Measurements from ENCODE around the gene TEX28. TPM values are rescaled to one million over a fixed set of nuclear protein-coding genes. Genes with fewer than 3 reads are reported as not detected.
A peak's percentile ranks its signal among the peaks of the same experiment; 100 is the strongest.
"Not testable (repeated sequence)": the region's sequence is repeated elsewhere in the genome, so short reads cannot be mapped to it uniquely, and the experiment has no call there.

TEX28 gene
- total RNA-seq: not detected

GRCh38 chrX:154294791-154295574, at the start of gene TEX28:
TEX28 (minus strand) TSS chrX:154295124; CDS start chrX:154292117, 3,007 bp downstream.
- DNase-seq: no peak
- CTCF ChIA-PET: interaction anchor here (0.7 kb wide), 1 partner anchor 19 kb away, joined by 3 read pairs; no protein-coding TSS in a partner anchor
- no peaks in the 10 kb centered on the region for H3K4me1 Mint-ChIP-seq
- H3K4me3 Mint-ChIP-seq: no peak within 1 kb of the TSS
- no peaks in the 10 kb centered on the region for H3K9me3 Mint-ChIP-seq
- POLR2A ChIA-PET: no interaction called here
- no peaks in the 10 kb centered on the region for H3K27me3 Mint-ChIP-seq
- no peaks in the 10 kb centered on the region for H3K36me3 Mint-ChIP-seq (ENCODE audit: low read depth)
- no peak within 1 kb of the TSS for H3K27ac Mint-ChIP-seq

GRCh38 chrX:154343620-154344019, 48.7 kb upstream of the TEX28 start:
- H3K27ac Mint-ChIP-seq; H3K27me3 Mint-ChIP-seq; H3K4me3 Mint-ChIP-seq; CTCF ChIA-PET; H3K36me3 Mint-ChIP-seq (ENCODE audit: low read depth); DNase-seq; H3K9me3 Mint-ChIP-seq; POLR2A ChIA-PET: not testable (repeated sequence)
- peaks cover 13% of the 10 kb centered on the region for H3K4me1 Mint-ChIP-seq

GRCh38 chrX:154343063-154343462, 48.1 kb upstream of the TEX28 start:
- CTCF ChIA-PET; H3K9me3 Mint-ChIP-seq; H3K4me1 Mint-ChIP-seq; H3K27me3 Mint-ChIP-seq; POLR2A ChIA-PET; H3K27ac Mint-ChIP-seq; H3K36me3 Mint-ChIP-seq (ENCODE audit: low read depth); DNase-seq; H3K4me3 Mint-ChIP-seq: not testable (repeated sequence)

GRCh38 chrX:154341399-154342298, 46.7 kb upstream of the TEX28 start:
- H3K4me1 Mint-ChIP-seq; POLR2A ChIA-PET; CTCF ChIA-PET; H3K27me3 Mint-ChIP-seq; DNase-seq; H3K9me3 Mint-ChIP-seq; H3K27ac Mint-ChIP-seq; H3K4me3 Mint-ChIP-seq; H3K36me3 Mint-ChIP-seq (ENCODE audit: low read depth): not testable (repeated sequence)

GRCh38 chrX:154334496-154334895, 39.6 kb upstream of the TEX28 start:
- H3K36me3 Mint-ChIP-seq (ENCODE audit: low read depth): no peaks in the 10 kb centered on the region
- ChIA-PET CTCF (interaction anchor here (1.1 to 1.6 kb wide), 2 partner anchors 17 to 26 kb away, joined by 3 to 6 read pairs; no protein-coding TSS in a partner anchor), POLR2A (no interaction called here)
- H3K4me1 Mint-ChIP-seq: peaks cover 19% of the 10 kb centered on the region
- H3K27me3 Mint-ChIP-seq: no peaks in the 10 kb centered on the region
- no peak for DNase-seq
- H3K4me3 Mint-ChIP-seq: no peak overlapping the region
- no peaks in the 10 kb centered on the region for H3K9me3 Mint-ChIP-seq
- H3K27ac Mint-ChIP-seq: peak overlapping the region; percentile 32

GRCh38 chrX:154333837-154334271, 38.9 kb upstream of the TEX28 start:
- Mint-ChIP-seq H3K27ac (peak overlapping the region; percentile 75), H3K9me3 (no peaks in the 10 kb centered on the region), H3K4me3 (no peak overlapping the region), H3K27me3 (no peaks in the 10 kb centered on the region), H3K36me3 (ENCODE audit: low read depth) (no peaks in the 10 kb centered on the region), H3K4me1 (peaks cover 19% of the 10 kb centered on the region)
- DNase-seq: no peak
- POLR2A ChIA-PET: no interaction called here
- CTCF ChIA-PET: interaction anchor here (1.1 to 1.6 kb wide), 2 partner anchors 16 to 25 kb away, joined by 3 to 6 read pairs; no protein-coding TSS in a partner anchor

- no peaks in the 10 kb centered on the region for H3K36me3 Mint-ChIP-seq (ENCODE audit: low read depth)
- CTCF ChIA-PET: interaction anchor here (1.6 kb wide), 1 partner anchor 16 kb away, joined by 6 read pairs; no protein-coding TSS in a partner anchor
- H3K27me3 Mint-ChIP-seq: no peaks in the 10 kb centered on the region
- no peak overlapping the region for H3K4me3 Mint-ChIP-seq
- POLR2A ChIA-PET: no interaction called here
- no peak for DNase-seq
- H3K27ac Mint-ChIP-seq: no peak overlapping the region
- H3K4me1 Mint-ChIP-seq: peaks cover 22% of the 10 kb centered on the region
- no peaks in the 10 kb centered on the region for H3K9me3 Mint-ChIP-seq
Observed at GRCh38 chrX:154333116-154333515, 38.2 kb upstream of the TEX28 start.

GRCh38 chrX:154332561-154332960, 37.6 kb upstream of the TEX28 start:
- H3K27ac Mint-ChIP-seq: no peak overlapping the region
- H3K36me3 Mint-ChIP-seq (ENCODE audit: low read depth): no peaks in the 10 kb centered on the region
- H3K4me1 Mint-ChIP-seq: peaks cover 27% of the 10 kb centered on the region
- no peak for DNase-seq
- H3K27me3 Mint-ChIP-seq: no peaks in the 10 kb centered on the region
- POLR2A ChIA-PET: no interaction called here
- H3K9me3 Mint-ChIP-seq: no peaks in the 10 kb centered on the region
- no peak overlapping the region for H3K4me3 Mint-ChIP-seq
- CTCF ChIA-PET: no interaction called here

- POLR2A ChIA-PET: no interaction called here
- no peak overlapping the region for H3K4me3 Mint-ChIP-seq
- H3K36me3 Mint-ChIP-seq (ENCODE audit: low read depth): no peaks in the 10 kb centered on the region
- no peak overlapping the region for H3K27ac Mint-ChIP-seq
- CTCF ChIA-PET: interaction anchor here (1.3 kb wide), 1 partner anchor 50 kb away, joined by 3 read pairs; the partner anchor contains the start of gene EMD
- no peaks in the 10 kb centered on the region for H3K27me3 Mint-ChIP-seq
- no peaks in the 10 kb centered on the region for H3K9me3 Mint-ChIP-seq
- no peak for DNase-seq
- H3K4me1 Mint-ChIP-seq: peaks cover 41% of the 10 kb centered on the region
Observed at GRCh38 chrX:154329294-154329693, 34.4 kb upstream of the TEX28 start.

- H3K4me3 Mint-ChIP-seq: no peak overlapping the region
- no peak overlapping the region for H3K27ac Mint-ChIP-seq
- no peak for DNase-seq
- ChIA-PET POLR2A (no interaction called here), CTCF (interaction anchor here (1.3 to 2.4 kb wide), 2 partner anchors 12 to 50 kb away, joined by 3 to 12 read pairs; partner anchors contain the start of gene EMD)
- H3K9me3 Mint-ChIP-seq: no peaks in the 10 kb centered on the region
- H3K27me3 Mint-ChIP-seq: no peaks in the 10 kb centered on the region
- H3K4me1 Mint-ChIP-seq: peaks cover 35% of the 10 kb centered on the region
- no peaks in the 10 kb centered on the region for H3K36me3 Mint-ChIP-seq (ENCODE audit: low read depth)
Observed at GRCh38 chrX:154328646-154329045, 33.7 kb upstream of the TEX28 start.

GRCh38 chrX:154327038-154327820, 32.3 kb upstream of the TEX28 start:
- H3K36me3 Mint-ChIP-seq (ENCODE audit: low read depth): no peaks in the 10 kb centered on the region
- H3K27ac Mint-ChIP-seq: peak overlapping the region; percentile 84
- no peaks in the 10 kb centered on the region for H3K9me3 Mint-ChIP-seq
- H3K4me3 Mint-ChIP-seq: peak overlapping the region; percentile 40
- CTCF ChIA-PET: interaction anchor here (1.0 to 3.0 kb wide), 3 partner anchors 11 to 30 kb away, joined by 4 to 19 read pairs (median 12); no protein-coding TSS in a partner anchor
- peak; percentile 64 for DNase-seq
- peaks cover 30% of the 10 kb centered on the region for H3K4me1 Mint-ChIP-seq
- POLR2A ChIA-PET: interaction anchor here (0.9 to 1.9 kb wide), 2 partner anchors 14 to 234 kb away, joined by 3 to 4 read pairs; no protein-coding TSS in a partner anchor
- no peaks in the 10 kb centered on the region for H3K27me3 Mint-ChIP-seq

GRCh38 chrX:154325541-154325940, 30.6 kb upstream of the TEX28 start:
- no peak overlapping the region for H3K27ac Mint-ChIP-seq

More at GRCh38 chrX:154325541-154325940, 30.6 kb upstream of the TEX28 start:
- ChIA-PET POLR2A (interaction anchor here (0.9 kb wide), 1 partner anchor 11 kb away, joined by 4 read pairs; no protein-coding TSS in a partner anchor), CTCF (interaction anchor here (1.3 to 3.0 kb wide), 2 partner anchors 16 to 48 kb away, joined by 3 to 19 read pairs; no protein-coding TSS in a partner anchor)
- no peaks in the 10 kb centered on the region for H3K36me3 Mint-ChIP-seq (ENCODE audit: low read depth)
- H3K9me3 Mint-ChIP-seq: no peaks in the 10 kb centered on the region
- DNase-seq: no peak
- no peak overlapping the region for H3K4me3 Mint-ChIP-seq
- no peaks in the 10 kb centered on the region for H3K27me3 Mint-ChIP-seq
- H3K4me1 Mint-ChIP-seq: peaks cover 43% of the 10 kb centered on the region

All from activated CD4-positive, alpha-beta memory T cell treated with anti-CD3 and anti-CD28 coated beads, Interleukin-2, amount 10 ng/mL, durations not matched to agents 7 days and 5 days (primary cell).